ENCODE data around the gene ZNF398. TPM values are rescaled to one million over a fixed set of nuclear protein-coding genes. Genes with fewer than 3 reads are reported as not detected.

The ZNF398 gene, protein sequence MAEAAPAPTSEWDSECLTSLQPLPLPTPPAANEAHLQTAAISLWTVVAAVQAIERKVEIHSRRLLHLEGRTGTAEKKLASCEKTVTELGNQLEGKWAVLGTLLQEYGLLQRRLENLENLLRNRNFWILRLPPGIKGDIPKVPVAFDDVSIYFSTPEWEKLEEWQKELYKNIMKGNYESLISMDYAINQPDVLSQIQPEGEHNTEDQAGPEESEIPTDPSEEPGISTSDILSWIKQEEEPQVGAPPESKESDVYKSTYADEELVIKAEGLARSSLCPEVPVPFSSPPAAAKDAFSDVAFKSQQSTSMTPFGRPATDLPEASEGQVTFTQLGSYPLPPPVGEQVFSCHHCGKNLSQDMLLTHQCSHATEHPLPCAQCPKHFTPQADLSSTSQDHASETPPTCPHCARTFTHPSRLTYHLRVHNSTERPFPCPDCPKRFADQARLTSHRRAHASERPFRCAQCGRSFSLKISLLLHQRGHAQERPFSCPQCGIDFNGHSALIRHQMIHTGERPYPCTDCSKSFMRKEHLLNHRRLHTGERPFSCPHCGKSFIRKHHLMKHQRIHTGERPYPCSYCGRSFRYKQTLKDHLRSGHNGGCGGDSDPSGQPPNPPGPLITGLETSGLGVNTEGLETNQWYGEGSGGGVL
- total RNA-seq: 8.3 and 9.3 TPM in 2 replicates

DNA sequence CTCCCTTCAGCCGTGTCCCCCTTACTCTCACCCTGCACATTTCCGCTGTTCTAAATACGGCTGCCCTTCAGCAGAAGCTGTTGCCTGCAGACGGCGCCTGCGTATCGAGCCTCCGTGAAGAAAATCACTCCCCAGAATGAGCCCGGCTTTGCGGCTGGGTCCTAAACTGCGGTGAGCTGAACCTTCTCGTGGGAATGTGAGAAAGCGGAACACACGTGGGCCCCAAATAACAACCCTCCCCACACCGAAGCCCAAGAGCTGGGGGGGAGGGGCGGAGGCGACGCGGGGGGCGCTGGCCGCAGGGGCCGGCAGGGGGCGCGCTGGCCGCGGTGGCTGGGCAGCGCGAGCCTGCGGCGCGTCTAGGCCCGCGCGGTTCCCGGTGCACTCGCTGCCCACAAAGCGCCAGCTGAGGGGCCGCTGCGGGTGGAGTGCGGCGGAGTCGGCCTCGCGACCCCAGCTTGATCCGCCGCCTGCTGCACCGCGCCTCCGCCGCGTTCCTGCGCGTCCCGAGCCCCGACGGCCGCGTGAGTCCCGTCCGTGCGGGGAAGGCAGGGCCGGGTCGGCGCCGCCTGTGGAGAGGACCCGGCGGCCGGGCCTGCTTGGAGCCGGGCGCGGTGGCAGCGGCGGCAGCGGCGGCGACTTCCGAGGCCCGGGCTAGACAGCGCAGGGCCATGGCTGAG, at the start of gene ZNF398:
TSS of gene ZNF398 (plus strand) at position 382 of the 680 bp plus-strand sequence. CDS start at position 672, 290 bp downstream.

DNA sequence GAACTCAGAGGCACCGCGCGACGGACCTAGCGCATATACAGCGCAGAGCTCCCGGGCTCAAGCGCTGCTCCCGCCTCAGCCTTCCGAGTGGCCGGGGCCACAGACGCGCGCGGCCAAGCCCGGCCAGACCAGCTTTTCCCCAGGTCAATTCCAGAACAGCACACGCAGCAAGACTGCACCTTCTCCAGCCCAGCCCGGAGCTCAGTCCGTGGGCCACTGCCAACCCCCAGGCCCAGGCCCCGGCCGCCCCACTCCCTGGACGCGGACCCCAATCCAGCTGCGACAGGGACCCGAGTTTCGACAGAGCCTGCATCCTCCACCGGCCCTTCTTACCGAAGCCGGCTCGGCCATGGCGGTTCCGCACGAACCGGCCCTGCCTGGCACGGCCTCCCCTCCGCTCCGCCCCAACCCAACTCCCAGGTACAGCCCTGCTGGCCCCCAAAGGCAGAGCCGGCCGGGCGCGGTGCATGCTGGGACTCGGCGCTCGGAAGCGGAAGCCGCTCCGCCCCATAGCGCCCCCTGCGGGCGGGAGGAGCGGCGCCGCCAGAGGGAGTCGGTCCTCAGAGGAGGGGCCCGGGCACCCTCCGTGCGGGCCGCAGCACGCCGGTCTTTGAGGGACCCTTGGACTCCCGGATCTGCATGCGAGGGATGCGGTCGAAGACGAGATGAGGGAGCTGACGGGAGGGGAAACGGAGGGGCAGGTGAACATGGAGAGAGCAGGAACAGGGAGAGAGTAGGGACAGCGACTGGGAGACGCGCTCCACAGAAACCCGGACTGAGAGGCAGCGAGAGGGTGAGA, 21.2 kb upstream of the ZNF398 start, which contains the start of gene ZNF425:
TSS of gene ZNF425 (minus strand) at position 462 of the 799 bp plus-strand sequence. CDS start at position 351, 111 bp downstream.

DNA sequence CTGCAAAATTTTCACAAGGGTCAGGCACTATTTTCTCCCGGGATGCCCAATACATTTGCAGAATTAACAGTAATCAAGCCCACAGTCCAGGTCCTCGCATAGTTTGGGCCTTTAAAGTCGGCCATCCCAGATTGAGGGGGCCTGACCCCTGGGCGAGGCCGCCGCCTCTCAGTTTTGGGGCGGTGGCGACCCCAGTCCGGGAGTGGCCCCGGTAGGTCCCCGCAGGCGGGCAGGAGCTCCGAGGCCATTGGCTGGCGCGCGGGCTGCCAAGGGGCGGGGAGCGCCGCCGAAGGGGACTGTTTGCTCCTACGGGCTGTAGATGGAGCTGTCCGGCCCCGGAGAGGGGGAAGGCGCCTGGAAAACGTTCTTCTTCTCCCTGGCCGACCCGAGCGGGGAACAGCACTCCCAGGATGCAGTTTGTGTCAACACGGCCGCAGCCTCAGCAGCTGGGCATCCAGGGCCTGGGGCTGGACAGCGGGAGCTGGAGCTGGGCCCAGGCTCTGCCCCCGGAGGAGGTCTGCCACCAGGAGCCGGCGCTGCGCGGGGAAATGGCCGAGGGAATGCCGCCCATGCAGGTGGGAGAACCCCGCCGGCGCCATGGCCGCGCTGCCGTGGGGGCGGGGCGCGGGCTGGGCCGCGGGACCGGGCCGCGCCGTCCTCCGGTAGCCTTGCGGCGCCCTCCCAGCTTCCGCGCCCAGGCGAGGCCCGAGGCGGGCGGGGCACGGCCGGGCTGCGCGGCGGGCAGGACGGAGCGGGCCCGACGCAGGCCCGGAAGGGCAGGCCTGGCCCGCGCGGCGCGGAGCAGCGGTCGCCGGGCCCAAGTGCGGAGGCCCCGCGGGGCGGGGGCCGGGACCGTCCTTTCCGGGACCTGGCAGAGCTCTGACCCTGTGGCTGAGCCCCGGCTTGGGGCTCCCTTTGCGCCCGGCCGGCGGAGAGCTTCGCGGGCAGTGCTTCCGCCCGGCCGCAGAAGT, 48.2 kb downstream of the ZNF398 start, which contains the start of gene ZNF282:
TSS of gene ZNF282 (plus strand) at position 367 of the 971 bp plus-strand sequence. CDS start at position 411, 44 bp downstream.

Other genes starting within 250 kb of the ZNF398 start
- 315 and 354 TPM in 2 replicates for gene PDIA4, start 118.9 kb upstream of the ZNF398 start, total RNA-seq
- 4.2 and 7.1 TPM in 2 replicates for gene ZNF786, start 56.7 kb upstream of the ZNF398 start, total RNA-seq
- gene ZNF425, start 21.1 kb upstream of the ZNF398 start, total RNA-seq: 4.1 and 7.4 TPM in 2 replicates
- 21.5 and 25.3 TPM in 2 replicates for gene ZNF282, start 48.1 kb downstream of the ZNF398 start, total RNA-seq
- gene ZNF212, start 92.2 kb downstream of the ZNF398 start, total RNA-seq: 5.1 and 6.5 TPM in 2 replicates
- 9.3 and 19.0 TPM in 2 replicates for gene ZNF783, start 114.7 kb downstream of the ZNF398 start, total RNA-seq